KG1 (cell line): Measurements from ENCODE around the gene AP3S2.
"Not testable (repeated sequence)": the region's sequence is repeated elsewhere in the genome, so short reads cannot be mapped to it uniquely, and the experiment has no call there.

ENCODE experiments used
- DNase-seq: peaks from one replicate; lab custom pipeline; 2025; lab: John Stamatoyannopoulos, UW

The AP3S2 gene

DNA sequence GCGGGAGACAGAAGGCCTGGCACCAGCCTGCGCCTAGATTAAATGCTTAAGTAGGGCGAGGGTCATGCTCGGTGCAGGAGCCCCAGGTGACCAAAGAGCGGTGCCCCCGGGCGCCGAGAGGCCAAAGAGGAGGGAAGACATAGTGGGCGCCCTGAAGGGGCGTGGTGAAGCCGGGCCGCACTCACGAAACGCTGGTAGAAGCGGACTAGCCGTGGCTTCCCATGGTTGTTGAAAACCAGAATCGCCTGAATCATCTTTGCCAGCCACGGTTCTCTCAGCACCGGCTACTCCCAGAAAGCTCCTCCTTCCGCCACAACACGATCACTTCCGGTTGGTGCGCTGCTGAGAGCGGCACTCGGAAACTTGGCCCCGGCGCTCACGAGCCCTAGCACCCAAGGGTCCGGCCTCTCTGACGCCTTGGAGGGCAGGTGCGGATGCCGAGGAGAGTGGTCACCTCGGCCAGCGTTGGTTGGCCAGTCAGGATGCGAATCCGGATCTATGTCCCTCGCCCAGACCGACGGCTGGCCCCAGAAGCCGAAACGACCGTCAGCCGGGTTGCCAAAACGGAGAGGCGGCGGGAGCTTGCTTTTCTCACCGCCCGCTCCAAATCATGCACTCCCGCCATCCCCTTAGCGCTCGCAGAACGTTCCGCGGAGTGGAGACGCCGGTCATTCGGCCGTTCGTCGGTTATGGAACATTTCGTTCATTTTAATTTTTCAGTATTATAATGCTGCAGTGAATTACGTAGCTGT lies at the start of gene AP3S2:
Gene AP3S2, minus strand, starts transcription at position 299 of the 752 bp plus-strand sequence. Its CDS starts 45 bp downstream, at position 254.
- peak; percentile 95 for DNase-seq

- no peak for DNase-seq
Measured at GRCh38 chr15:89939910-89940309, 46.1 kb upstream of the AP3S2 start.

GRCh38 chr15:89939377-89939776 lies 45.6 kb upstream of the AP3S2 start:
- DNase-seq: not testable (repeated sequence)

DNA sequence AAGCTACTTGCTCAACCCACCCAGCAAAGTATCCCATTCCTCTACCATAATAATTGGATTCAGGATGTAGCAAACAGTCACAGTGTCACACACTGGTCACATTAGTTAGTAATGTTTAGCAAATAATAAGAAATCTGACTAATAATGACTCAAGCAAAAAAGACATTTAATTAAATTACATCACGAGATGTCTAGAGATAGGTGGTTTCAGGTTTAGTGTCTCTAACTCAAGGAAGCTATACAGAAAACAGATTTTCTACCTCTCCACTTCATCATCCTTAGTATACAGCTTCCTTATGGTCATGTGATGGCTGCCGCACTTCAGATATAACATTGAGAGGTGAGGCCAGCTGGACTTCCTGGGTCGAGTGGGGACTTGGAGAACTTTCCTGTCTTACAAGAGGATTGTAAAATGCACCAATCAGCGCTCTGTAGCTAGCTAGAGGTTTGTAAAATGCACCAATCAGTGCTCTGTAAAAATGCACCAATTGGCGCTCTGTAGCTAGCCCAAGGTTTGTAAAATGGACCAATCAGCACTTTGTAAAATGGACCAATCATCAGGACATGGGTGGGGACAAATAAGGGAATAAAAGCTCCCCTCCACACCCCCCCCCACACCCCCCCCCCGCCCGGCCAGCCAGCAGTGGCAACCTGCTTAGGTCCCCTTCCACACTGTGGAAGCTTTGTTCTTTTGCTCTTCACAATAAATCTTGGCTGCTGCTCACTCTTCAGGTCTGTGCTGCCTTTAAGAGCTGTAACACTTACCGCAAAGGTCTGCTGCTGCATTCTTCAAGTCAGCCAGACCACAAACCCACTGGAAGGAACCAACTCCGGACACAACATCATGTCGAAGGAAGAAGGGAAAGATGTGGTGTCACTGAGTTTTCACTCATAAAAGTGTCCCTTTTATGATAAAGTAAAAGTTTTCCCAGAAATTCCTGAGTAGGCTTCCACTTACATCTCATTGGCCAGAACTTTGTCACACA lies 43.9 kb upstream of the AP3S2 start:
- peak; percentile 31 for DNase-seq

- no peak for DNase-seq
Measured at GRCh38 chr15:89936786-89937265, 43.0 kb upstream of the AP3S2 start.

GRCh38 chr15:89936051-89936785 lies 42.4 kb upstream of the AP3S2 start:
- peak; percentile 78 for DNase-seq

DNA sequence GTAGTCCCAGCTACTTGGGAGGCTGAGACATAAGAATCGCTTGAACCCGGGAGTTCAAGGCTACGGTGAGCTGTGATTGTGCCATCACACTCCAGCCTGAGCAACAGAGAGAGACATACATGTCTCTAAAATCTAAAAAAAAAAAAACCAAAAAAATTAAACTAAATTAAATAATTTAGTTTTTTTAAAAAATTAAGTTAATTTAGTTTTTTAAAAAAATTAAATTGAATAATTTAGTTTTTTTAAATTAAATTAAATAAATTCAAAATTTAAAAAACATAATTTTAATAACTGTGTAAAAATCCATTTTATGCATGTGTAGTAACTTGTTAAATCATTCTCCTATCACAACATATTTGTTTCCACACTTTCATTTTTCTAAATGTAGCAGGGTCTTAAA lies 39.1 kb upstream of the AP3S2 start:
- DNase-seq: no peak

- DNase-seq: no peak
Measured at GRCh38 chr15:89928421-89928820, 34.6 kb upstream of the AP3S2 start.

DNA sequence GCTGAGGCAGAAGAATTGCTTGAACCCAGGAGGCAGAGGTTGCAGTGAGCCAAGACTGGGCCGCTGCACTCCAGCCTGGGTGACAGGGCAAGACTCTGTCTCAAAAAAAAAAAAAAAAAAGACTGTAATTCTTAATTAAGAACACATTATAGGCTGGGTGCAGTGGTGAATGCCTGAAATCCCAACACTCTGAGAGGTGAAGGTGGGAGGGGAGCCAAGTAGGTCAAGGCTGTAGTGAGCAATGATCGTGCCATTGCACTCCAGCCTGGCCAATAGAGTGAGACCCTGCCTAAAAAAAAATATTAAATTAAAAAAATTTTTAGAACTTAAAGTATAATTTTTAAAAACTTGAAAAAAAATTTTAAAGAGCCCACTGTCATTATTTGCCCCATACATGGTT lies 32.4 kb upstream of the AP3S2 start:
- DNase-seq: no peak

- DNase-seq: no peak
Measured at GRCh38 chr15:89917442-89918101, 23.8 kb upstream of the AP3S2 start.

GRCh38 chr15:89916660-89917059 lies 22.9 kb upstream of the AP3S2 start:
- no peak for DNase-seq

- no peak for DNase-seq
Measured at GRCh38 chr15:89912674-89913396, 19.0 kb upstream of the AP3S2 start, which contains the start of gene ARPIN. Gene ARPIN, minus strand, starts transcription at chr15:89912952. Its CDS starts 117 bp downstream, at chr15:89912835.

DNA sequence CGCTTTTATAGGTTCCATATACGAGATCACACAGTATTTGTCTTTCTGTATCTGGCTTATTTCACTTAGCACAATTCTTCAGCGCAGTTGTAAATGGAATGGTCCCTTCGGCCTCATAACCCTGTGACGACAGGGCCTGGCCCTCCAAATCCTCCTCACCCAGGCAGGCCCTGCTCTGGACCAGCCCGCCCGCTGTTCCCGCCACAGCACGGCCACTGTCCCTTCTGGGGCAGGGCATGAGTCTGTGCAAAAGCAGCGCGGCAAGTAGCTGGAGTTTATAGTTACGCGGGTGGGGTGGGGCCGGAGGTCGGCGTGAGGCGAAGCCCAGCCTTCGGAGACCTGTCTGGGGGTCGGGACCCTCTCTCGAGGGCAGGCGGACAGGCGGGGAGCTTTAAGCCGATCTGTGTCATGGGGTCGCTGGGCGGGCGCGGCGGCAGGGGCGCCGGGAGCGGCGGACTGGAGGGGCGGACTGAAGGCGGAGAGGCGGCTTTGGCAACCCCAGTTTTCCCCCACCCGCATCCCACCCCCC lies 18.4 kb upstream of the AP3S2 start:
- DNase-seq: no peak

- no peak for DNase-seq
Measured at GRCh38 chr15:89910891-89911626, 17.3 kb upstream of the AP3S2 start.

DNA sequence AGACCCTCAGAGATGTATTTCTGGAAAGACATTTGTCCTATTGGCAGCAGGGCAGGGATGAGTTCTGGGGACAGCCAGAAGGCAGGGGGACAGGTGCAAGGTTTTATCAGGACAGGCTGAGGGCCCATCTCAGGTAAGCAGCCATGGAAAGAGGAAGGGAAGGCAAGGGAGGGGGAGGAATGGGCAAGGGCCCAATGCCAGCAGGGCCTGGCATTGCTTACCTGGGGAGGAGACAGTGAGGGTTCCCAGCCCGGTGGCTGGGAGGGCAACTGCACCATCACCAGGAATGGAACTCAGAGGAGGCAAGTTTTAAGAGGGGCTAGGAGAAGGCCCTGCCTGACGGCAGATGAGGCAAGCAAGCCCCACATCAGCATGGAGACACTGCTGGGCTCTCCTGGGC lies 15.8 kb upstream of the AP3S2 start:
- no peak for DNase-seq

DNA sequence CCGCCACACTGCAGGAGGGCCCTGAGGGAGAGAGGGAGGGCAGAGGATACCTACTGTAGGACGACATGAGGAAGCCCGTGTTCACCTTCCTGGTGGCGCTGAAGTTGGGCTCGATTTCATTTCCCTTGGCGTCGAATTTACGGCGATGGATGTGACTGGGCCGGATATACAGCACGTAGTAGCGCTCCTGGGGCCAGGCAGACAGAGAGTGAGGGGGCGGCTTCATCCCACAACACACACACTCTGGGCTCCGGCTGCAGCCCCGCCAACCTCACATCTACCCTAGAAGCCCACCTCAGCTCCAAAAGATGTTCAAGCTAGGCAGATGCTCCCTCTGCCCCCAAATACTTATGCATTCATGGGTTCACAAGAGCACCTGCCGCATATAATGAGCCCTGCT lies 14.4 kb upstream of the AP3S2 start:
- DNase-seq: no peak

DNA sequence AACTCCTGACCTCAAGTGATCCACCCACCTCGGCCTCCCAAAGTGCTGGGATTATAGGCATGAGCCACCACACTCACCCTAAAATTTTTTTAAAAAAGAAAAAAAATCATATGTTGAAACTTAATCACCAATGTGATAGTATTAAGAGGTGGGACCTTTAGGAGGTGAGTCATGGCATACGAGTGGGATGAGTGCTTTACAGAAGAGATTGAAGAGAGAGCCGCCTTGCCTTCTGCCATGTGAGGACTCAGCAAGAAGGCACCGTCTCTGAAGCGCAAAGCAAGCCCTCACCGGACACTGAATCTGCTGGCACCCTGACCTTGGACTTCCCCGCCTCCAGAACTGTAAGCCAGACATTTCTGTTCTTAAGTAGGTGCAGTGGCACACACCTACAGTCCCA lies 13.5 kb upstream of the AP3S2 start:
- no peak for DNase-seq

GRCh38 chr15:89905846-89906378 lies 12.1 kb upstream of the AP3S2 start:
- no peak for DNase-seq

- no peak for DNase-seq
Measured at GRCh38 chr15:89904519-89904918, 10.7 kb upstream of the AP3S2 start.

DNA sequence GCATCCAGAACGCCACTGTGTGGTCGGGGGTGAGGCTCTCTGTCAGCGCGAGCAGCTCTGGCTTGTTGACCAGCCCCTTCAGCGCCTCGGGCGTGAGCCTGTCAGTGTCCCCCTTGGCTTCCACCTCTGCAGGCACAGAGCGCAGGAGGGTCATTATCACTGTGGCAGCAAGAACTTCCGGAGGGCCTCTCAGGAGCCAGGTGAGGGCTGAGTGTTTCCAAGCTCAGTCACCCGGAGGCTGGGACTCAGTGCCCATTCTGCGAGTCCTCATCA lies 10.0 kb upstream of the AP3S2 start:
- DNase-seq: no peak
